NCI-H82 treated with DMSO at 0.1 percent for 48 hours (cell line): Measurements from ENCODE around the gene SLC39A13.
A peak's percentile ranks its signal among the peaks of the same experiment; 100 is the strongest.

Experiments used
- DNase-seq: peaks from one replicate; lab custom pipeline; 2025; ENCODE audit not compliant: unreplicated experiment; lab: John Stamatoyannopoulos, UW

Gene SLC39A13

GRCh38 chr11:47426062-47426956 lies 17.9 kb downstream of the SLC39A13 start, which contains the start of gene PSMC3:
PSMC3 (minus strand) TSS chr11:47426439; CDS start chr11:47426279, 160 bp downstream.
- DNase-seq: peak; percentile 87

- DNase-seq: no peak
Measured at GRCh38 chr11:47430524-47430923, 22.1 kb downstream of the SLC39A13 start.

GRCh38 chr11:47431356-47432083 lies 23.1 kb downstream of the SLC39A13 start:
- DNase-seq: no peak

- DNase-seq: no peak
Measured at GRCh38 chr11:47433157-47433556, 24.8 kb downstream of the SLC39A13 start.

- no peak for DNase-seq
Measured at GRCh38 chr11:47434011-47434786, 25.8 kb downstream of the SLC39A13 start.

GRCh38 chr11:47435687-47436086 lies 27.3 kb downstream of the SLC39A13 start:
- no peak for DNase-seq

GRCh38 chr11:47436726-47437125 lies 28.3 kb downstream of the SLC39A13 start:
- DNase-seq: no peak

GRCh38 chr11:47437218-47437745 lies 28.9 kb downstream of the SLC39A13 start:
- no peak for DNase-seq

- no peak for DNase-seq
Measured at GRCh38 chr11:47437746-47438418, 29.5 kb downstream of the SLC39A13 start.

- no peak for DNase-seq
Measured at GRCh38 chr11:47438721-47439120, 30.3 kb downstream of the SLC39A13 start.

- DNase-seq: no peak
Measured at GRCh38 chr11:47440054-47440476, 31.7 kb downstream of the SLC39A13 start.

GRCh38 chr11:47441421-47441820 lies 33.0 kb downstream of the SLC39A13 start:
- DNase-seq: no peak

- DNase-seq: no peak
Measured at GRCh38 chr11:47442514-47442913, 34.1 kb downstream of the SLC39A13 start.

- no peak for DNase-seq
Measured at GRCh38 chr11:47443028-47443700, 34.8 kb downstream of the SLC39A13 start.

GRCh38 chr11:47443817-47444216 lies 35.4 kb downstream of the SLC39A13 start:
- no peak for DNase-seq

- no peak for DNase-seq
Measured at GRCh38 chr11:47445840-47446239, 37.5 kb downstream of the SLC39A13 start.

- DNase-seq: no peak
Measured at GRCh38 chr11:47446833-47447232, 38.4 kb downstream of the SLC39A13 start.

- DNase-seq: no peak
Measured at GRCh38 chr11:47447906-47448305, 39.5 kb downstream of the SLC39A13 start.

- DNase-seq: no peak
Measured at GRCh38 chr11:47448566-47449427, 40.4 kb downstream of the SLC39A13 start, which contains the start of gene RAPSN. RAPSN (minus strand) TSS chr11:47449136; CDS start chr11:47448964, 172 bp downstream.
